Panc1 (cell line): ENCODE results near the gene RIOX2.

ENCODE experiments used
- CTCF ChIP-seq: fragments of 450-650 bp; IDR thresholded peaks from 2 replicates; pipeline ENCODE4 v1.5.1; 2017; ENCODE audit warnings: mild to moderate bottlenecking
- POLR2AphosphoS5 ChIP-seq: IDR thresholded peaks from 2 replicates; pipeline ENCODE4 v1.6.1; 2012; ENCODE audit warnings: mild to moderate bottlenecking, low read depth, low read length, moderate library complexity
- REST ChIP-seq, 2 experiments: IDR thresholded peaks; 2 replicates each; pipeline ENCODE4 v1.6.1; 2011 to 2012; ENCODE audit warnings: low read depth in 2 of 2, control low read depth in 1 of 2, low read length in 1 of 2, mild to moderate bottlenecking in 1 of 2, moderate library complexity in 1 of 2; ENCODE audit not compliant: insufficient read depth in 1 of 2
- SIN3A ChIP-seq: IDR thresholded peaks from 2 replicates; pipeline ENCODE4 v1.6.1; 2012; ENCODE audit warnings: low read depth, mild to moderate bottlenecking, low read length, moderate library complexity, borderline replicate concordance; ENCODE audit not compliant: insufficient read depth
- TCF7L2 ChIP-seq: IDR thresholded peaks from 2 replicates; pipeline ENCODE4 v1.6.1; 2011; ENCODE audit warnings: mild to moderate bottlenecking, low read depth, low read length, inconsistent platforms

- no peak for TF ChIP-seq TCF7L2
- no peak for TF ChIP-seq REST (IDR thresholded peaks at IDR 0.05; ENCODE audit: insufficient read depth in 1 of 2, low read depth in 2 of 2, low read length in 1 of 2)
- TF ChIP-seq CTCF, result no peak
- TF ChIP-seq POLR2AphosphoS5, result no peak
- no peak for TF ChIP-seq SIN3A
Measured at GRCh38 chr3:97993526-97993925, 21.3 kb upstream of the RIOX2 start.
